Right lobe of liver (tissue), 4 donors: ENCODE measurements around the gene HBQ1.
"Not testable (repeated sequence)": the region's sequence is repeated elsewhere in the genome, so short reads cannot be mapped to it uniquely, and the experiment has no call there.

Experiments
- POLR2A ChIP-seq: fragments of 450-650 bp; IDR thresholded peaks from one replicate; pipeline ENCODE4 v1.6.1; 2017; ENCODE audit warnings: antibody characterized with exemption, mild to moderate bottlenecking
- TF ChIP-seq, protein P1 (sequence below), 4 donors: fragments of 200-600 bp in 3 of 4; fragments of 450-650 bp in 1 of 4; IDR thresholded peaks; one replicate each; pipeline versions ENCODE4 v1.5.1 to v1.8.0; 2016 to 2022; ENCODE audit warnings: antibody characterized with exemption in 4 of 4, mild to moderate bottlenecking in 2 of 4
- donor health status: DM: no; HTN: no; CAD: no.
- donor health status: DM: no; HTN: no; CAD: no.
- donor health status: DM: no; HTN: yes; CAD: no.

DNA sequence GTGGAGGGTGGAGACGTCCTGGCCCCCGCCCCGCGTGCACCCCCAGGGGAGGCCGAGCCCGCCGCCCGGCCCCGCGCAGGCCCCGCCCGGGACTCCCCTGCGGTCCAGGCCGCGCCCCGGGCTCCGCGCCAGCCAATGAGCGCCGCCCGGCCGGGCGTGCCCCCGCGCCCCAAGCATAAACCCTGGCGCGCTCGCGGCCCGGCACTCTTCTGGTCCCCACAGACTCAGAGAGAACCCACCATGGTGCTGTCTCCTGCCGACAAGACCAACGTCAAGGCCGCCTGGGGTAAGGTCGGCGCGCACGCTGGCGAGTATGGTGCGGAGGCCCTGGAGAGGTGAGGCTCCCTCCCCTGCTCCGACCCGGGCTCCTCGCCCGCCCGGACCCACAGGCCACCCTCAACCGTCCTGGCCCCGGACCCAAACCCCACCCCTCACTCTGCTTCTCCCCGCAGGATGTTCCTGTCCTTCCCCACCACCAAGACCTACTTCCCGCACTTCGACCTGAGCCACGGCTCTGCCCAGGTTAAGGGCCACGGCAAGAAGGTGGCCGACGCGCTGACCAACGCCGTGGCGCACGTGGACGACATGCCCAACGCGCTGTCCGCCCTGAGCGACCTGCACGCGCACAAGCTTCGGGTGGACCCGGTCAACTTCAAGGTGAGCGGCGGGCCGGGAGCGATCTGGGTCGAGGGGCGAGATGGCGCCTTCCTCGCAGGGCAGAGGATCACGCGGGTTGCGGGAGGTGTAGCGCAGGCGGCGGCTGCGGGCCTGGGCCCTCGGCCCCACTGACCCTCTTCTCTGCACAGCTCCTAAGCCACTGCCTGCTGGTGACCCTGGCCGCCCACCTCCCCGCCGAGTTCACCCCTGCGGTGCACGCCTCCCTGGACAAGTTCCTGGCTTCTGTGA lies 3.5 kb upstream of the HBQ1 start, which contains the start of gene HBA1:
- not testable (repeated sequence) for TF ChIP-seq POLR2A
- TF ChIP-seq, protein P1, sequence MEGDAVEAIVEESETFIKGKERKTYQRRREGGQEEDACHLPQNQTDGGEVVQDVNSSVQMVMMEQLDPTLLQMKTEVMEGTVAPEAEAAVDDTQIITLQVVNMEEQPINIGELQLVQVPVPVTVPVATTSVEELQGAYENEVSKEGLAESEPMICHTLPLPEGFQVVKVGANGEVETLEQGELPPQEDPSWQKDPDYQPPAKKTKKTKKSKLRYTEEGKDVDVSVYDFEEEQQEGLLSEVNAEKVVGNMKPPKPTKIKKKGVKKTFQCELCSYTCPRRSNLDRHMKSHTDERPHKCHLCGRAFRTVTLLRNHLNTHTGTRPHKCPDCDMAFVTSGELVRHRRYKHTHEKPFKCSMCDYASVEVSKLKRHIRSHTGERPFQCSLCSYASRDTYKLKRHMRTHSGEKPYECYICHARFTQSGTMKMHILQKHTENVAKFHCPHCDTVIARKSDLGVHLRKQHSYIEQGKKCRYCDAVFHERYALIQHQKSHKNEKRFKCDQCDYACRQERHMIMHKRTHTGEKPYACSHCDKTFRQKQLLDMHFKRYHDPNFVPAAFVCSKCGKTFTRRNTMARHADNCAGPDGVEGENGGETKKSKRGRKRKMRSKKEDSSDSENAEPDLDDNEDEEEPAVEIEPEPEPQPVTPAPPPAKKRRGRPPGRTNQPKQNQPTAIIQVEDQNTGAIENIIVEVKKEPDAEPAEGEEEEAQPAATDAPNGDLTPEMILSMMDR (IDR thresholded peaks at IDR 0.05), result not testable (repeated sequence)
